Naive thymus-derived CD8-positive, alpha-beta T cell (primary cell): ENCODE data around the gene MRO. TPM values are rescaled to one million over a fixed set of nuclear protein-coding genes. Genes with fewer than 3 reads are reported as not detected.
A peak's percentile ranks its signal among the peaks of the same experiment; 100 is the strongest.

ENCODE experiments used
- ATAC-seq, 2 donors: fragments of 150-1000 bp; cut with Tn5 transposase in 1 of 2; sonication (Bioruptor Pico), chemical (Tn5 transposase) in 1 of 2; 1 replicate in 1 of 2; 2 replicates in 1 of 2; pipeline ENCODE4 v1.10.0; 2021; ENCODE audit warnings: mild to moderate bottlenecking in 2 of 2, moderate library complexity in 2 of 2
- POLR2A ChIA-PET: fragments of 350-600 bp; sonication (Branson Sonifier 250); formaldehyde crosslinking; loops from one replicate; lab custom pipeline; 2021; ENCODE audit warnings: antibody characterized with exemption; lab: Charles Lee
- DNase-seq, 10 donors: peaks; one replicate each; pipeline versions ENCODE4 v3.0.0 to v3.0.0-alpha.2; 2020 to 2022
- H3K27ac Mint-ChIP-seq, 10 donors: one replicate each; pipeline ENCODE4 v1.8.0; 2020 to 2022; ENCODE audit warnings: mild to moderate bottlenecking in 10 of 10, mixed read lengths in 10 of 10, moderate library complexity in 4 of 10, inconsistent platforms in 1 of 10
- H3K27me3 Mint-ChIP-seq, 5 donors: one replicate each; pipeline ENCODE4 v1.8.0; 2021 to 2022; ENCODE audit warnings: mixed read lengths in 5 of 5
- H3K36me3 Mint-ChIP-seq, 3 donors: one replicate each; pipeline ENCODE4 v1.8.0; 2020 to 2022; ENCODE audit warnings: mixed read lengths in 3 of 3, mild to moderate bottlenecking in 2 of 3, inconsistent platforms in 1 of 3
- H3K4me1 Mint-ChIP-seq, 4 donors: one replicate each; pipeline ENCODE4 v1.8.0; 2021 to 2022; ENCODE audit warnings: mixed read lengths in 4 of 4
- H3K4me3 Mint-ChIP-seq, 10 donors: one replicate each; pipeline ENCODE4 v1.8.0; 2020 to 2022; ENCODE audit warnings: mild to moderate bottlenecking in 10 of 10, mixed read lengths in 10 of 10, moderate library complexity in 6 of 10, inconsistent platforms in 1 of 10
- H3K9me3 Mint-ChIP-seq, 9 donors: one replicate each; pipeline ENCODE4 v1.8.0; 2020 to 2022; ENCODE audit warnings: mixed read lengths in 9 of 9, mild to moderate bottlenecking in 3 of 9, inconsistent platforms in 1 of 9, moderate library complexity in 1 of 9
- polyA plus RNA-seq, 3 donors: library from polyadenylated mRNA; unstranded; fragments of 300-500 nt; fragmentation: Illumina TruSeq; gene quantifications; one replicate each; pipeline ENCODE4 v1.2.3, GENCODE V29; 2021
- total RNA-seq, 8 experiments: library from RNA in 2 of 8; stranded (reverse) in 2 of 8; gene quantifications; one replicate each; pipeline ENCODE4 v1.2.3 and lab custom pipeline; 2021 to 2026

The MRO gene
- total and polyA plus RNA-seq, 5 experiments from 2014 or later = not detected

DNA sequence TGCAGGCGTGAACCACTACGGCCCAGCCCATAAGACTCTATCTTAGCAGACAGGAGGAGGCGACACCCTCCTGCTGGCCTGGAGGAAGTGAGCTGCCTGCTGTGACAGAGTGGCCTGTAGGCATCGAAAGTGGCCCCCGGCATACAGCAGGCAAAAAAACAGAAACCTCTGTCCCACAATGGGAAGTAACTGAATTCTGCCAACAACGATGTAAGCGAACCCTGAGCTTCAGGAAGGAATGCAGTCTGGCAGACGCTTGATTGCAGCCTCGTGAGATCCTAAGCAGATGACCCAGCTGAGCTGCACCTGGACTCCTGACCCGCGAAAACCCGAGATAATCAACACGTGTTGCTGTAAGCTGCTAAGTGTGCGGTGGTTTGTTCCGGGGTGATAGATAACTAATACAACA lies 13.6 kb downstream of the MRO start:
- Mint-ChIP-seq H3K9me3 (peaks cover 0 to 4% (median 0%) of the 10 kb centered on the region in 9 donors), H3K4me1 (peaks cover 0 to 15% (median 0%) of the 10 kb centered on the region in 4 donors), H3K4me3 (peak overlapping the region in 1 of 10 donors; percentile 4), H3K36me3 (no peaks in the 10 kb centered on the region), H3K27me3 (peaks cover 0 to 5% (median 0%) of the 10 kb centered on the region in 5 donors), H3K27ac (no peak overlapping the region)
- DNase-seq = no peak
- no peak for ATAC-seq
- POLR2A ChIA-PET = no interaction called here

DNA sequence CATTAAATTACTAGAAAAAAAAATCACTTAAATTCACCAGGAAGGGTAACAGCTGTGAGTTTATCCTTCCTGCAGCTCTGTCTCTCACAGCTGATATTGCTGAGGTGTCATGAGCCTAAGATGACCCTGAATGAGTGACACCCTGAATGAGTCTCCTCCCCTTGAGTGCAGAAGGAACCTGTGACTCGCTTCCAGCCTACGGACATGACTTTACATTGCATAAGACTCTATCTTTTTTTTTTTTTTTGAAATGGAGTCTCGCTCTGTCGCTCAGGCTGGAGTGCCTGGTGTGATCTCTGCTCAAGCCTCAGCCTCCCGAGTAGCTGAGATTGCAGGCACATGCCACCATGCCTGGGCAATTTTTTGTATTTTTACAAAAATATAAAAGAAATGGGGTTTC lies 14.1 kb downstream of the MRO start:
- no peak for DNase-seq
- Mint-ChIP-seq H3K9me3 (peaks cover 0 to 1% (median 0%) of the 10 kb centered on the region in 9 donors), H3K4me1 (peaks cover 0 to 15% (median 0%) of the 10 kb centered on the region in 4 donors), H3K27me3 (peaks cover 0 to 3% (median 0%) of the 10 kb centered on the region in 5 donors), H3K36me3 (no peaks in the 10 kb centered on the region), H3K4me3 (no peak overlapping the region), H3K27ac (no peak overlapping the region)
- POLR2A ChIA-PET = no interaction called here
- ATAC-seq = no peak

DNA sequence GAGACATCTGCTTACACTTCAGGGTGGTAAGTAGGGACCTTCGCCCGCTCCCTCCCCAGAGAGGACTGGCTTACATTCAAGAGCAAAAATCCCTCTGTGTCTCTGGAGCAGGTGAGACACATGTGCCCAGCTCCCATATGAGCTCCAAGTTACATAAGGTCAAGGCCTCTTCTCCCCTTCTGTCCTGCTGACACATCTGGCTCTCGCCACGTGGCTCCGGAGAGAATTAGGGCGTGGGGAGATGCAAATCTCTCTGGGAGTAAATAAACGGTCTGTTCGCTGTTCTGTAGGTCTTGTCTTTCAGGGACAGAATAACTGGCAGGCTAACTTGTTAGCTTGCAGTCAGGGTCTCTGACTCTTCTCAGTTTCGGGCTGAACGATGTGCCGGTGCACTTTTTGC lies 16.2 kb downstream of the MRO start:
- no peaks in the 10 kb centered on the region for H3K36me3 Mint-ChIP-seq
- H3K9me3 Mint-ChIP-seq = no peaks in the 10 kb centered on the region
- H3K27ac Mint-ChIP-seq = no peak overlapping the region
- POLR2A ChIA-PET = no interaction called here
- ATAC-seq (no peak), DNase-seq (no peak)
- peaks cover 0 to 12% (median 0%) of the 10 kb centered on the region in 4 donors for H3K4me1 Mint-ChIP-seq
- no peak overlapping the region for H3K4me3 Mint-ChIP-seq
- peaks cover 0 to 6% (median 2%) of the 10 kb centered on the region in 5 donors for H3K27me3 Mint-ChIP-seq

DNA sequence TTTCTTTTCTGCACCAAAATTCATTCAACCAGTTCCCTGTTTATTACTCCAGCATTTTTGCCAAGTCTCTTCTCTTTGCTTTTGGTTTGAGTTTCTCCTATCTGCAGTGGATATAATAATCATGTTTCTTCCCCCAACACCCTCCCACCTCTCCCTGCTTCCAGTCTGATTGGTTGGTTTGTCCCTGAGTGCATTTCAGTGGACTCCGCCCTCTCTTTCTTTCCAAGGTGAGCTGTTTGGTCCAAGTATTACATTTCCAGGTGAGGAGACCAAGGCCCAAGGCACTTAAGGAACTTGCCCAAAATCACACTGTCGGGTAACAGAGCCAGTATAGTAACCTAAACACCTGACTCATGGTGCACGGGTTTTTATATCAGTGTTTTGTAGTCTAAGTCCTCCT lies 17.7 kb downstream of the MRO start:
- no peaks in the 10 kb centered on the region for H3K9me3 Mint-ChIP-seq
- ATAC-seq = no peak
- H3K4me1 Mint-ChIP-seq = peaks cover 0 to 8% (median 0%) of the 10 kb centered on the region in 4 donors
- no peak overlapping the region for H3K4me3 Mint-ChIP-seq
- no peak overlapping the region for H3K27ac Mint-ChIP-seq
- POLR2A ChIA-PET = no interaction called here
- H3K36me3 Mint-ChIP-seq = no peaks in the 10 kb centered on the region
- DNase-seq = no peak
- H3K27me3 Mint-ChIP-seq = peaks cover 4 to 14% (median 9%) of the 10 kb centered on the region in 5 donors

DNA sequence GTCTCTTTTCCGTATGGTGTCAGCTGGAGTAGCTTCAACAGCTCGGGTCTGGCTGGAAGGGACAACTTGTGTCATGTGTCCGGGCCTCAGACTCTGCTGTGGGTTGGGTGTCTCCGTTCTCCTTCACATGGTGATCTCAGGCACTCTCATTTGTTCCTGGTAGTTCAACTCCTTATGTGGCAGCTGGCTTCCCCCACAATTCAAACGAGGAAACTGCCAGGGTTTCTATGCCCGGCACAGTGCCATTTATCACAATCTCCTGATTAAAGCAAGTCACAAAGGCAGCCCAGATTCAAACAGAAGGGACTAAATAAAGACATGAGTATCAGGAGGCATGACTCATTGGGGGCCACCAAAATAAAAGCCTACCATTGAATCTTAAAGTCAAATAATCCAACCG lies 22.7 kb downstream of the MRO start:
- DNase-seq (no peak), ATAC-seq (no peak)
- Mint-ChIP-seq H3K27me3 (peaks cover 16 to 39% (median 30%) of the 10 kb centered on the region in 5 donors), H3K4me1 (no peaks in the 10 kb centered on the region), H3K27ac (no peak overlapping the region), H3K9me3 (no peaks in the 10 kb centered on the region), H3K4me3 (no peak overlapping the region), H3K36me3 (no peaks in the 10 kb centered on the region)
- POLR2A ChIA-PET = no interaction called here

DNA sequence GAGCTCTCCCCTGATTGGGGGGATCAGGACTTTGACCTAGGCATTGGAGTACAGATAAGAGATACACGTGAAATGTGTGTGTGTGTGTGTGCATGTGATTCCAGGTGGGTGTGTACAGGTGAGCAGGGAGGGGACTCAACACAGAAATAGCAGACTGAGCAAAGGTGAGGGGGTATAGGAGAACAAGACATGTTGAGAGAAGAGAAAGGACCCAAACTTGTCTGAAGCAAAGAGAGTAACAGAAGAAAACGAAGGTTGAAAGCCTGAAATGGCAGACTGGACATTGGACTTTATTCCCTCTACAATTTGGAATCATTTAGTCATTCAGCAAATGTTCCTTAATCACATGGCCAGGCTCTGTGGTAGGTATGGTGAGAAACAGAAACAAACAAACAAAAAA lies 23.3 kb downstream of the MRO start:
- peaks cover 16 to 39% (median 30%) of the 10 kb centered on the region in 5 donors for H3K27me3 Mint-ChIP-seq
- no peak overlapping the region for H3K27ac Mint-ChIP-seq
- no peaks in the 10 kb centered on the region for H3K36me3 Mint-ChIP-seq
- H3K4me3 Mint-ChIP-seq = no peak overlapping the region
- H3K9me3 Mint-ChIP-seq = no peaks in the 10 kb centered on the region
- no peak for DNase-seq
- POLR2A ChIA-PET = no interaction called here
- no peak for ATAC-seq
- H3K4me1 Mint-ChIP-seq = no peaks in the 10 kb centered on the region

DNA sequence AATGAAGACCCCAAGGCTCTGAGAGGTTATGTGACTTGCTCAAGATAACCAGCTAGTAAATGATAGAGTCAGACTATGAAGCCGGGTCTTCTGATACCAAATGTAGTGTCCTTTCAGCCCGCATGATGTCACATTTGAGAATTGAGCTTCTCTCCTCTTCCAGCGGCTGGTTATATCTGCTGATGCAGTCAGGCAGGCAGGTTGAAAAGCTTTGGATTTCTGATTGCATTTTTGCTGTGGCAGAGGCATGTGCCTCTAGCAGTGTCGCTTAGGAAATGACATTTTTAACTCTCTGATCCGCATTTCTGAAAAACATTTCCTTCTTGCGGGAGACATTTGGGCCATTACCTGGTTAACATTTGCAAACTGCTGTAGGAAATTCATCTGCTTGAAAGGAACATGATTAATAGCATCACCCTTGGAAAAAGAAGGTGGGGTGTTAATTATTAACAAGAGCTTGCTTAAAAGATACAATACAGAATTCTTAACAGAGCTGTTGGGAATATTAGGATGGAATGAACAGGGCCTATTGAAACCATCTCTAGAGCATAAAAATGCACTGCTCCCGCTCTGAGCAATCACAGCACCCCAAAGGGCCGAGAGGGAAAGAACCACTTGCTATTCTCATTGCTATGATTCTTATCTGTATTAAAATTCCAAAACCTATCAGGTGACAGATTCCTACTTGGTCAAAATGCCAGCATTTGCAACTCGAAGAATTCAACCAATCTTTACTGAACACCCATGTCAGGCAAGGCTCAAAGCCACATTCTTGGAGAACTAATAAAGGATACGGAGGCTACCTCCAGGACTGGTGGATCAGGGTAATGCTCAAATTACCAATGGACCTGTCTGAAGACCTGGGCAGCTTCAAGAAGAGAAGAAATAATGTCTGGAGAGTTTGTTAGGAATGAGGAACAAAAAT lies 25.9 kb downstream of the MRO start:
- Mint-ChIP-seq H3K4me1 (no peaks in the 10 kb centered on the region), H3K36me3 (no peaks in the 10 kb centered on the region), H3K4me3 (no peak overlapping the region), H3K27ac (no peak overlapping the region), H3K27me3 (peaks cover 18 to 47% (median 33%) of the 10 kb centered on the region in 5 donors), H3K9me3 (no peaks in the 10 kb centered on the region)
- ATAC-seq = no peak
- POLR2A ChIA-PET = no interaction called here
- DNase-seq = no peak

DNA sequence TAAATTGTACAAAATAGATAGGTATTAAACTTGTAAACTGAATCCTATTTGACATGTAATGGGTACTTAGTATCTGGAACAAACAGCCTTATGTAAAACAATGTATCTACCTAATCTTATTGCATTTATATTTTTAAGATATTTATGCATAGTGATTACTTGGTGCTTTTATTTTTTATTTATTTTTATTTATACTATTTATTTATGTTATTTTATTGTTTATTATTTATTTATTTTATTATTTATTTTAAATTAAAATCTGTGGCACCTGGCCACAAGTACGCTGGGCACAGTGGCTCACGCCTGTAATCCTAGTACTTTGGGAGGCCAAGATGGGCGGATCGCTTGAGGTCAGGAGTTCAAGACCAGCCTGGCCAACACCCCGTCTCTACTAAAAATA lies 26.9 kb downstream of the MRO start:
- H3K27me3 Mint-ChIP-seq = peaks cover 17 to 44% (median 32%) of the 10 kb centered on the region in 5 donors
- no peaks in the 10 kb centered on the region for H3K36me3 Mint-ChIP-seq
- no peaks in the 10 kb centered on the region for H3K9me3 Mint-ChIP-seq
- POLR2A ChIA-PET = no interaction called here
- no peaks in the 10 kb centered on the region for H3K4me1 Mint-ChIP-seq
- no peak overlapping the region for H3K4me3 Mint-ChIP-seq
- DNase-seq (no peak), ATAC-seq (no peak)
- H3K27ac Mint-ChIP-seq = peak overlapping the region in 1 of 10 donors; percentile 31

DNA sequence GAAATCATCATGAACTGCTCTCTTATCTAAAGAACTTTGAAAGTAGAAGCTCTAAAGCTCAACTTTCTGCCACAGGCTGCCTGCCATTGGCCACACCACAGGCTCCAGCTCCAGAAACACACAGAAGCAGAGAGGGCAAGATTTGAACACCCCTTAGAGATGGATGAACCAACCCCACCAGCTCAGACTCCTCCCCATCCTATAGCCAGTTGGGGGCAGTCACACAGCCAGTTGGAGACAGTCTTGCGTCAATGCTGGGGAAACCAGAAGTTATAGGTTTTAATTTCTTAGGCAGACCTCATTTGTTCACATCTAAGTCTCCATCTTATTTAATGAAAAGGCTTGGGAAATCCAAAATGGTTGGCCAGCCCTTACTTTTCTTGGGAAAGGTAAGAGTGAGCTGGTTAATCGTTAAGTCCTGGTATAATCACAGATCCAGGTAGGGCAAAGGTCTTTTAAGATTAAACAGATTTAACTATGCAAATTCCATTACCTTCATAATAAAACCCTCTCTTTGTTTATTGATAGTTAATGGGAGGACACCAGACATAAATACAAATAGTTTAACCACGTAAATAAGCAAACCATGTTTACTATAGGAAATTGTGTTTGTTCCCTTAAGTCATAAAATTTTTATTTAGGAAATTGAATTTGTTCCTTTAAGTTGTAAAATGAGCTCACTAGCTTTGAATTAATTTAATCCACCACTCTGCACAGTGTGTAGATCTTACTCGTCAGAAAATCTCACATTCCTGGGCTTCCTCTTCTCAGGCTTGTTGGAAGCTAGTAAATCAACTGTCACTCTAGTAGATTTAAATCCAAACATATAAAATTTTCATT lies 28.0 kb downstream of the MRO start:
- POLR2A ChIA-PET = no interaction called here
- H3K9me3 Mint-ChIP-seq = no peaks in the 10 kb centered on the region
- ATAC-seq (no peak), DNase-seq (no peak)
- H3K27me3 Mint-ChIP-seq = peaks cover 13 to 36% (median 25%) of the 10 kb centered on the region in 5 donors
- no peaks in the 10 kb centered on the region for H3K4me1 Mint-ChIP-seq
- no peaks in the 10 kb centered on the region for H3K36me3 Mint-ChIP-seq
- H3K4me3 Mint-ChIP-seq = no peak overlapping the region
- no peak overlapping the region for H3K27ac Mint-ChIP-seq

DNA sequence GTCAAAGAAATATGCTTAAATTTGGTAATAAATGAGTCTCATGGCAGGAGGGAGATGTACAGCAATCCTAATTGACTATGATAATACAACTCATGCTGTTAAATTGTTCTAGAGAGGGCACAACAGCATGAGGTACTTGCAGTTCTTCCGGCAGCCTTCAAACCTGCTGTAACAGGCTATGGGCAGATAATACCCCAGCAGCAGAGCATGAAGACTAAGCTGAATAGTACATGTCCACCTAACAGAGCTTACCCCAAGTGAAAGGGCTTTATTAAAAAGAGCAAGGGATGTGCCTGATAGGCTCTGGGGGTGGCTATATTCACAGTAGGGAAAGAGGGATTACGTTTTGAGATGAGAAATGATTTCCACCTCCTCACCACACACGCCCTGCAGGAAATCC lies 28.9 kb downstream of the MRO start:
- POLR2A ChIA-PET = no interaction called here
- no peak overlapping the region for H3K27ac Mint-ChIP-seq
- H3K4me3 Mint-ChIP-seq = no peak overlapping the region
- H3K9me3 Mint-ChIP-seq = no peaks in the 10 kb centered on the region
- H3K4me1 Mint-ChIP-seq = no peaks in the 10 kb centered on the region
- H3K27me3 Mint-ChIP-seq = peaks cover 5 to 31% (median 19%) of the 10 kb centered on the region in 5 donors
- ATAC-seq (no peak), DNase-seq (no peak)
- H3K36me3 Mint-ChIP-seq = no peaks in the 10 kb centered on the region

DNA sequence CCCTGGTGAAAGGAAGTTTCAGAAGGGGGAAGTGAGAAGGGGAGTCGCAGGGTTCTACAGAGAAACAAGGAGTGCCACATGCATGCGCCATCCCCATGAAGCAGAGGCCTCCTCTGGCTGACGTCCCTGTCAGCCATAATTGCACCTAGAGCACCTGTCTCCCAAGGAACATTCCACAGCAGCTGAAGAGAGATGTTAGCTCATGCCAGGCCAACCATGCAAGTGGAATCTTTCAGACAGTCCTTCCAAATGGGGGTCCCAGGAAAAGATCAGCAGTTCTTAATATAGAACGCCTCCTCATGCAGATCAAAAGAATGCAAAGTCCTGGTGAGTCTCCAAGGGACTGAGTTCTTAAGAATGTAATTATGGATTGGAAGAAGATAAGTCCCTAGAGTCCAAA lies 29.6 kb downstream of the MRO start:
- H3K27ac Mint-ChIP-seq = no peak overlapping the region
- DNase-seq (no peak), ATAC-seq (no peak)
- POLR2A ChIA-PET = no interaction called here
- H3K4me3 Mint-ChIP-seq = no peak overlapping the region
- H3K36me3 Mint-ChIP-seq = no peaks in the 10 kb centered on the region
- peaks cover 5 to 27% (median 15%) of the 10 kb centered on the region in 5 donors for H3K27me3 Mint-ChIP-seq
- H3K9me3 Mint-ChIP-seq = no peaks in the 10 kb centered on the region
- no peaks in the 10 kb centered on the region for H3K4me1 Mint-ChIP-seq

DNA sequence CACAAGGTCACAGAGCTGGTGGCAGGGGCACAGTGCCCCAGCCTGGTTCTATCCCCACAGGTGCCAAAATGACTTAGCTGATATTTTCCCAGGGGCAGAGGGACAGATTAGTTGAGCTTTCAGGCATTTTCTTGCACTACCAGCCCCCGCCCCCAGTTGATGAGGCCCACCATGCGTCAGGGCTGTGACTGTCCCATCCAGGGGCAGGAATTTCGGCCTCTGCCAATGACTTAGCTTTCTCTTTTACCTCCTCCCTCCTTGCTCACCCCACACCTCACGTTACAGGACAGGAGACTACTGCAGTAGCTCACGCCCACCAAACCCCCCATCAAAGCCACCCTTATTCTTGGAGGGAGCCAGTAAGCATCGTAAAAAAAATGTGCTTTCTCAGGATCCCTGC lies 31.5 kb downstream of the MRO start:
- H3K9me3 Mint-ChIP-seq = no peaks in the 10 kb centered on the region

DNA sequence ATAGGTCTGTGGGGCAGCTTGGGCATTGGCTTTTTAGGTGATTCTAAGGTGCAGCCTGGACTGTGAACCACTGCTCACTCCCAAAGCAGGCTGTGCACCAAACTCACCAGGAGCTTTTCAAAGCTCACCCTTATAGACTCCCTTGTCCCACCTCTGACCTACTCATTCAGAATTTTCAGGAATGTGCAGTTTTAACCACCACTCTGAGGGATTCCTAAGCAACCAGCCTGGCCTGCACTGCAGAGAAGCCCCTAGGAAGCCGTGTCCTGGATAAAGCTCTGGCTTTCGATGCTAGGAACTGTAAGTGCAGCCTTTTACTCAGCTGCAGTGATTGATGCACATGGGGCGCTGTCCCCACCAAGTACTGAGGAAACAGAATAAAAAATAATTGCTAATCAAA lies 33.0 kb downstream of the MRO start:
- peaks cover 0 to 3% (median 0%) of the 10 kb centered on the region in 9 donors for H3K9me3 Mint-ChIP-seq
- H3K27me3 Mint-ChIP-seq = peaks cover 7 to 19% (median 9%) of the 10 kb centered on the region in 5 donors
- H3K27ac Mint-ChIP-seq = no peak overlapping the region
- no peak overlapping the region for H3K4me3 Mint-ChIP-seq
- no peaks in the 10 kb centered on the region for H3K4me1 Mint-ChIP-seq
- no peak for DNase-seq
- no peak for ATAC-seq
- POLR2A ChIA-PET = no interaction called here
- H3K36me3 Mint-ChIP-seq = no peaks in the 10 kb centered on the region

More for the DNA sequence above, 31.5 kb downstream of the MRO start:
- POLR2A ChIA-PET = no interaction called here
- peaks cover 5 to 16% (median 10%) of the 10 kb centered on the region in 5 donors for H3K27me3 Mint-ChIP-seq
- ATAC-seq (no peak), DNase-seq (no peak)
- H3K36me3 Mint-ChIP-seq = no peaks in the 10 kb centered on the region
- H3K27ac Mint-ChIP-seq = no peak overlapping the region
- no peaks in the 10 kb centered on the region for H3K4me1 Mint-ChIP-seq
- H3K4me3 Mint-ChIP-seq = no peak overlapping the region
